Peyer's patch (tissue), 4 donors: Measurements from ENCODE around the gene TAS1R3. TPM values are rescaled to one million over a fixed set of nuclear protein-coding genes. Genes with fewer than 3 reads are reported as not detected.

Experiments used
- DNase-seq, 3 donors: peaks; one replicate each; pipeline ENCODE4 v3.0.0-alpha.2; 2017 to 2019
- H3K27ac ChIP-seq, 4 donors: fragments of 200-600 bp; sonication (generic); one replicate each; pipeline ENCODE4 v1.5.1; 2016 to 2019
- H3K27me3 ChIP-seq, 2 donors: fragments of 200-600 bp; sonication (generic); one replicate each; pipeline ENCODE4 v1.5.1; 2019
- H3K36me3 ChIP-seq, 3 donors: fragments of 200-600 bp; sonication (generic); one replicate each; pipeline ENCODE4 v1.5.1; 2016 to 2019
- H3K4me1 ChIP-seq, 4 donors: fragments of 200-600 bp; sonication (generic); one replicate each; pipeline ENCODE4 v1.5.1; 2016 to 2019
- H3K4me3 ChIP-seq, 4 donors: fragments of 200-600 bp; sonication (generic); 1 replicate in 3 of 4; 2 replicates in 1 of 4; pipeline ENCODE4 v1.5.1; 2016 to 2019; ENCODE audit warnings: mild to moderate bottlenecking in 1 of 4
- H3K9me3 ChIP-seq, 4 donors: fragments of 200-600 bp; sonication (generic); one replicate each; pipeline ENCODE4 v1.5.1; 2016 to 2019; ENCODE audit warnings: mild to moderate bottlenecking in 1 of 4
- POLR2A ChIP-seq, 2 donors: fragments of 450-650 bp; IDR thresholded peaks; one replicate each; pipeline ENCODE4 v1.5.1; 2017; ENCODE audit warnings: antibody characterized with exemption in 2 of 2, mild to moderate bottlenecking in 2 of 2, moderate library complexity in 2 of 2
- total RNA-seq, 4 donors: library from RNA; depleted of rRNA; stranded (reverse); fragments of >200 nt; gene quantifications; one replicate each; pipeline ENCODE4 v1.1.0, GENCODE V29; 2016
- TF ChIP-seq, protein P1 (sequence below), 6 experiments: fragments of 450-650 bp in 4 of 6; fragments of 200-600 bp in 2 of 6; sonication (generic) in 1 of 6; IDR thresholded peaks; one replicate each; pipeline ENCODE4 v1.5.1; 2017 to 2019; ENCODE audit warnings: antibody characterized with exemption in 6 of 6, mild to moderate bottlenecking in 3 of 6, moderate library complexity in 1 of 6

TAS1R3 gene
- total RNA-seq, 4 donors from 2014 or later = 2.1 to 5.8 (median 3.0) TPM

DNA sequence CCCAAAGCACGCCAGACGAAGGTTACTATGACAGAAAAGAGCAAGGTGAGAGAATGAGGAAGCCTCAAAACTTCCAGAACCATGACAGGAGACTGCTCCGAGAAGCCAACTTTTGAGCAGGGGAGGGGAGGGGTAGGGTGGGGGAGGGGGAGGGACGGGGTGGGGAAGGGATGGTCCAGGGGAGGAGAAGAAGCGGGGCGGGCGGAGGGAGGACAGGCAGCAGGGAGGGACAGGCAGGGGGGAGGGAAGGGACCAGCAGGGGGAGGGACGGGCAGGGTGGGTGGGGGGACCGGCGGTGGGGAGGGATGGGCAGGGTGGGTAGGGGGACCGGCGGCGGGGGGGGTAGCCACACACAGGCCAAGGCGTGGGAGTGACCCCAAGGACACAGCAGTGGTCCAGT lies 8.7 kb upstream of the TAS1R3 start:
- peaks cover 0 to 35% (median 0%) of the 10 kb centered on the region in 3 donors for H3K36me3 ChIP-seq
- no peak for DNase-seq
- H3K27ac ChIP-seq = no peak overlapping the region
- H3K27me3 ChIP-seq = no peaks in the 10 kb centered on the region
- H3K4me1 ChIP-seq = peaks cover 0 to 52% (median 28%) of the 10 kb centered on the region in 4 donors
- H3K4me3 ChIP-seq = no peak overlapping the region
- TF ChIP-seq, protein P1, sequence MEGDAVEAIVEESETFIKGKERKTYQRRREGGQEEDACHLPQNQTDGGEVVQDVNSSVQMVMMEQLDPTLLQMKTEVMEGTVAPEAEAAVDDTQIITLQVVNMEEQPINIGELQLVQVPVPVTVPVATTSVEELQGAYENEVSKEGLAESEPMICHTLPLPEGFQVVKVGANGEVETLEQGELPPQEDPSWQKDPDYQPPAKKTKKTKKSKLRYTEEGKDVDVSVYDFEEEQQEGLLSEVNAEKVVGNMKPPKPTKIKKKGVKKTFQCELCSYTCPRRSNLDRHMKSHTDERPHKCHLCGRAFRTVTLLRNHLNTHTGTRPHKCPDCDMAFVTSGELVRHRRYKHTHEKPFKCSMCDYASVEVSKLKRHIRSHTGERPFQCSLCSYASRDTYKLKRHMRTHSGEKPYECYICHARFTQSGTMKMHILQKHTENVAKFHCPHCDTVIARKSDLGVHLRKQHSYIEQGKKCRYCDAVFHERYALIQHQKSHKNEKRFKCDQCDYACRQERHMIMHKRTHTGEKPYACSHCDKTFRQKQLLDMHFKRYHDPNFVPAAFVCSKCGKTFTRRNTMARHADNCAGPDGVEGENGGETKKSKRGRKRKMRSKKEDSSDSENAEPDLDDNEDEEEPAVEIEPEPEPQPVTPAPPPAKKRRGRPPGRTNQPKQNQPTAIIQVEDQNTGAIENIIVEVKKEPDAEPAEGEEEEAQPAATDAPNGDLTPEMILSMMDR (IDR thresholded peaks at IDR 0.05) = no peak
- no peak for TF ChIP-seq POLR2A (IDR thresholded peaks at IDR 0.05)
- no peaks in the 10 kb centered on the region for H3K9me3 ChIP-seq

DNA sequence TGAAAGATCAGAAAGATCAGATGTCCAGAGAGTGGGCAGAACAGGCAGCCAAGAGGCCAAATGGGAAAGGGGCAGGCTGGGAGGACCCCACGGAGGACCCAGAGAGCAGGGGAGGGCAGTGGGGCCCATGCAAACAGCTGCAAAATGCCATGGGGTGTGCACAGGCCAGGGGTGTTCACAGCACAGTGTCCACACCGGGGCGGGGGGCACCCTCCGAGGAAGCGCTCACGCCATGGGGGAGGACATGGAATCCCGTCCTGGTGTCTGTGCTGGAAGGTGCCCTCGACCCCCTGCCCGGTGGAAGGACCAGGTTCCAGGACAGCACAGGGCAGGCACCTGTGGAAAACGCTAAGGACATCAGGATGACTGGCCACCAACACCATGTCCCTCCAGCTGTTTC lies 8.1 kb upstream of the TAS1R3 start:
- no peak for DNase-seq
- no peaks in the 10 kb centered on the region for H3K9me3 ChIP-seq
- H3K36me3 ChIP-seq = peaks cover 0 to 37% (median 0%) of the 10 kb centered on the region in 3 donors
- H3K4me1 ChIP-seq = peaks cover 0 to 47% (median 28%) of the 10 kb centered on the region in 4 donors
- no peaks in the 10 kb centered on the region for H3K27me3 ChIP-seq
- TF ChIP-seq POLR2A (IDR thresholded peaks at IDR 0.05) = no peak
- TF ChIP-seq, protein P1 (IDR thresholded peaks at IDR 0.05) = no peak
- H3K4me3 ChIP-seq = no peak overlapping the region
- no peak overlapping the region for H3K27ac ChIP-seq

DNA sequence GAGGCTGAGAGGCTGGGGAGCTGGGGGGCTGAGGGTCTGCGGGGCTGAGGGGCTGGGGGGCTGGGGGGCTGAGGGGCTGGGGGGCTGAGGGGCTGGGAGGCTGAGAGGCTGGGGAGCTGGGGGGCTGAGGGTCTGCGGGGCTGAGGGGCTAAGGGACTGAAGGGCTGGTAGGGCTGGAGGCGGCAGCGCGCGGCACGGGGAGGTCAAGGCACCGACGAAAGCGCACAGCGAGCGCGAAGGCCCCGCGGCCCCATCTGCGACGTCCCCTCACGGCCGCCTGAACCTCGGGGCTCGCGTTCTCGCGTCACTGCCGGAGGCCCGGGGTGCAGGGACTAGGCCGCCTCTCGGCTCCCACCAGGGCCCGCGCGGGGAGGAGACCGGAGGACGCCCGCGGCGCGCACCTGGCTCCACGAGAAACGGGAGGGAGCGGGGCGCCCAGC lies 7.0 kb upstream of the TAS1R3 start:
- TF ChIP-seq, protein P1 (IDR thresholded peaks at IDR 0.05) = no peak
- no peak for TF ChIP-seq POLR2A (IDR thresholded peaks at IDR 0.05)
- no peak for DNase-seq
- peaks cover 0 to 42% (median 0%) of the 10 kb centered on the region in 3 donors for H3K36me3 ChIP-seq

DNA sequence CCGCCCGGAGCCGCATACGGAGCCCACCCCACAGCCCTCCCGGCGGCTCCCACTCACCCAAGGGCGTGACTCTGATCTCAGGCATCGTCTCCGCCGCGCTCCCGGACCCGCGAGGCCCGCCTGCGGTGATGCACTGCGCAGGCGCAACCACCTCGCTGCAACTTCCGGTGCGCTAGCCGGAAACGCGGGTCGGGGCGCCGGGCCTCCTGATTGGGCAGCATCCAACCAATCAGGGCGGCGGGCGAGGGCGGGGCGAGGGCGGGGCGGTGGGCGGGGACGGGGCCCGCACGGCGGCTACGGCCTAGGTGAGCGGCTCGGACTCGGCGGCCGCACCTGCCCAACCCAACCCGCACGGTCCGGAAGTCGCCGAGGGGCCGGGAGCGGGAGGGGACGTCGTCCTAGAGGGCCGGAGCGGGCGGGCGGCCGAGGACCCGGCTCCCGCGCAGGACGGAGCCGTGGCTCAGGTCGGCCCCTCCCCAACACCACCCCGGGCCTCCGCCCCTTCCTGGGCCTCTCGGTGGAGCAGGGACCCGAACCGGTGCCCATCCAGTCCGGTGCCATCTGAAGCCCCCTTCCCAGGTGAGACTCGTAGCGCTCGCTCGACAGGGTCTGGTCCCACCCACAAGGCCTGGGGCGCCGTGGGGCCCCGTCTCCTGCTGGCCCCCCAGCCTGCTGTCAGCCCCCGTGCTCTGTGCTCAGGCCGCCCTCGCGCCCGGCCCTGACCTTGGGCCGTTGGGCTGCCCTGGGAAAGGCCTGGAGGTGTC lies 6.4 kb upstream of the TAS1R3 start, which contains the start of the genes CPTP and INTS11:
TSS of gene CPTP (plus strand) at position 279 of the 764 bp plus-strand sequence. CDS start 2,109 bp downstream, outside the sequence.
TSS of gene INTS11 (minus strand) at position 137 of the 764 bp plus-strand sequence. CDS start at position 85, 52 bp downstream.
- Histone ChIP-seq H3K27ac (peak within 1 kb of the TSS; percentile 90 to 95 (median 91)), H3K4me1 (peaks cover 0 to 43% (median 28%) of the 10 kb centered on the region in 4 donors), H3K4me3 (peak within 1 kb of the TSS; percentile 94 to 99 (median 98)), H3K9me3 (no peaks in the 10 kb centered on the region), H3K36me3 (peaks cover 0 to 36% (median 0%) of the 10 kb centered on the region in 3 donors), H3K27me3 (no peaks in the 10 kb centered on the region)
- DNase-seq = peak; percentile 92 to 97 (median 97)
- TF ChIP-seq, protein P1 (IDR thresholded peaks at IDR 0.05) = no peak
- peak; percentile 70 to 79 for TF ChIP-seq POLR2A (IDR thresholded peaks at IDR 0.05)

More for the DNA sequence above, 7.0 kb upstream of the TAS1R3 start:
- peak overlapping the region; percentile 94 to 99 (median 98) for H3K4me3 ChIP-seq
- peak overlapping the region; percentile 90 to 95 (median 91) for H3K27ac ChIP-seq
- H3K9me3 ChIP-seq = no peaks in the 10 kb centered on the region
- no peaks in the 10 kb centered on the region for H3K27me3 ChIP-seq
- H3K4me1 ChIP-seq = peaks cover 0 to 43% (median 28%) of the 10 kb centered on the region in 4 donors

DNA sequence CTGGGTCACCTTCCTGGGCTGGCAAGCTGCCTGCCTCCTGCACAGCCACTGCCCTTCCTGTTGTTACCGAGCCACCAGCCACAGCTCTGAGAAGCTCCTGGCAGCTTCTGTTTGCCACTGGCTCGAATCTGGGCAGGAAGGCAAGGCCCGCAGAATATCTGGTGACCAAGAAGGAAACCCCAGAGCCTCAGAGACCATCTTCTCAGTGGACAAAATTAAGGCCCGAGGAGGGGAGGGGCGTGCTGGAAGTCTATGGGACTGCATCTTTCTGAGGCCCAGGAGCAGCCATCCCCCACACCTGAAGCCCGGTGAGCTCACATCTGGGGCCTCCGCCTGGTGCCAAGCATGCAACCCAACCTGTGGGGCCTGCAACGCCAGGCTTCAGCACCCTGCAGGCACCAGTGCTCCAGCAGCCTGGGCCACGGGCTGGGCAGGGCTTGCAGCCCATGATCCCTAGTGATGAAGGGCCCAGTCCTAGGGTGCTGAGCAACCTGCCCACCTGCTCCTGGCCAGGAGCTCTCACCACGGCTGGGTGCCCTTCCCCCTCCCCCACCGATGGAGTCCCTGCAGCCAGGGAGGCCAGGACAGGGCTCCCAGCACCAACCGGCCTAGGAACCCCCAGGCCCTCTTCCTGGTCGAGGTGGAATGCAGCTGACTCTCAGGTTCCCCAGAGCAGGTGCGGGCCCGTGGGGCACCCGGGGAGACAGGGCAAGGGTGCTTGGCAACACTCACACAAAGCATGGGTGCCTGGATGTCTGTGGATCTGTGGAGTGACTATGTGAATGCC lies 5.6 kb upstream of the TAS1R3 start:
- Histone ChIP-seq H3K36me3 (peaks cover 0 to 30% (median 0%) of the 10 kb centered on the region in 3 donors), H3K9me3 (no peaks in the 10 kb centered on the region), H3K4me3 (peak overlapping the region; percentile 94 to 99 (median 98)), H3K27me3 (no peaks in the 10 kb centered on the region), H3K27ac (peak overlapping the region; percentile 90 to 95 (median 91)), H3K4me1 (peaks cover 0 to 43% (median 28%) of the 10 kb centered on the region in 4 donors)
- DNase-seq = peak in 1 of 3 donors; percentile 65
- TF ChIP-seq POLR2A (IDR thresholded peaks at IDR 0.05) = no peak
- TF ChIP-seq, protein P1 (IDR thresholded peaks at IDR 0.05) = no peak
